Muscle of arm (tissue), 12 donors: ENCODE data around the gene ADPRH. TPM values are rescaled to one million over a fixed set of nuclear protein-coding genes. Genes with fewer than 3 reads are reported as not detected.
A peak's percentile ranks its signal among the peaks of the same experiment; 100 is the strongest.
"Not testable (repeated sequence)": the region's sequence is repeated elsewhere in the genome, so short reads cannot be mapped to it uniquely, and the experiment has no call there.

Experiments
- DNase-seq: peaks from one replicate; pipeline ENCODE4 v3.0.0-alpha.2; 2013
- polyA plus RNA-seq, 12 donors: library from polyadenylated mRNA; unstranded; fragments of 120-200 nt; gene quantifications; one replicate each; pipeline ENCODE4 v1.2.1, GENCODE V29; 2013; ENCODE audit not compliant: insufficient read length in 12 of 12

Gene ADPRH
- polyA plus RNA-seq, 12 donors = 5.5 to 10.6 (median 8.5) TPM; not detected in 1

DNA sequence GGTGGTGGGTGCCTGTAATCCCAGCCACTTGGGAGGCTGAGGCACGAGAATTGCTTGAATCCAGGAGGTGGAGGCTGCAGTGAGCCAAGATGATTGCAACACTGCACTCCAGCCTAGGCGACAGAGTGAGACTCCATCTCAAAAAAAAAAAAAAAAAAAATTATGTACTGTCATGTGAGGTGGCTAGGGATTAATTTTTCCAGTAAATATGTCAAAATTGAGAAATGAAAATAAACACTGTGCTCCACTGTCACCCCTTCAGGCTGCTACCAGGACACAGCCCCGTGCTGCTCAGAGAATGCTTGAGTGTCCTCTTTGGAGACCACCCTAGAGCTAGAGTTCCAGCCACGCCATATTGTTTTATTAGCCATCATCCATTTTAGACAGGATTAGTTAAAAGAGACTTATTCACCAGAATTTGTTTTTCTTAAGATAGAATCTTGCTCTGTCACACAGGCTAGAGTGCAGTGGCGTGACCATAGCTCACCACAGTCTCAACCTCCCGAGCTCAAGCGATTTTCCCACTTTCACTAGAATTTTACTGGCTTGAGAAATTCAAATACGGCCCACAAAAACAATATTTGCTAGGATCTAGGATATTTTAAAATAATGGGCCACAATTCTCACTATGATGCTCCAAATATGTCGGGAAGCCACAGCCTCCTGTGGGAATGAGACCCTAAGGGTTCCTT, 20.5 kb upstream of the ADPRH start:
- DNase-seq = no peak

DNA sequence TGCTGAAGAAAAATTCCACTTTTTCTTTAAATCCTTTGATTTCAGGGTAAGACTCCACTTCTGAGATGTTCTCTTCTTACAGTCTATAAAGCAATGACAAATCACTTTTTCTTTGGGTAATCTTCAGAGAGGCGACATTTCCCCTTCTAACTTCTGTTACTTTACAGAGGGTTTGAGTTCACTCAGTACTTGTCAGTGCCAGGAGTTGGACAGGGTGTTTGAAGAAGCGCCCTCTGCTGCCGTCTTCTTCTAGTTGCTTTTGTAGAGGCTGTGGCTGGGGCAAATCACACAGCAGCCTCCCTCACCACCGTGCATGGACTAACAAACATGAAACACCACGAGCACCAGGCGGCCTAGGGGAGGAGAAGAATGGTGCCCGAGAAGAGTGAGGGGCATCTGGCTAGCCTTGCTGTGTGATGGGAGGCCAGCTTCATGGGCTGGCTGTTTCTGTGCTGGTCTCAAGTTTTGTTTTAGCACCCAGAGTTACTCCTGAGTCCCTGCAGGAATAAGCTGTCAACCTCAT, 19.8 kb upstream of the ADPRH start, which contains the start of gene CD80:
TSS of gene CD80 (minus strand) at position 174 of the 523 bp plus-strand sequence. CDS start 1,886 bp downstream, outside the sequence.
- DNase-seq = no peak

DNA sequence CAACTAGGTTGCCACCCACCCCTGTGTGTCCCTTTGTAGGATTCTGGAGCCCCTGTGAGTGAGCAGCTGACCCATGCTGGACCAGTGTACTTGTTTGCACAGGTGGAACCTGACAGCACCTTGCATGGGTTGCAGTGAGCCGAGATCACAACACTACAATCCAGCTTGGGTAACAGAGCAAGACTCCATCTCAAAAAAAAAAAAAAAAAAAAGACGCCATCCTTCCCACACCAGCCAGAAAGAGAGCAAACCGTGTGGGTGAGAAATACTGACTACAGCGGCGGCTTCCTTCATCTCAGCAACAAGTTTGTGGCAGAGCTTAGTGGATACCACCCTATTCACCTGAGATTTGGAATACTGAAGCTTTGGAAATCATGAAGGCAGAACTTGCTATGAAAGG, 19.1 kb upstream of the ADPRH start:
- no peak for DNase-seq

DNA sequence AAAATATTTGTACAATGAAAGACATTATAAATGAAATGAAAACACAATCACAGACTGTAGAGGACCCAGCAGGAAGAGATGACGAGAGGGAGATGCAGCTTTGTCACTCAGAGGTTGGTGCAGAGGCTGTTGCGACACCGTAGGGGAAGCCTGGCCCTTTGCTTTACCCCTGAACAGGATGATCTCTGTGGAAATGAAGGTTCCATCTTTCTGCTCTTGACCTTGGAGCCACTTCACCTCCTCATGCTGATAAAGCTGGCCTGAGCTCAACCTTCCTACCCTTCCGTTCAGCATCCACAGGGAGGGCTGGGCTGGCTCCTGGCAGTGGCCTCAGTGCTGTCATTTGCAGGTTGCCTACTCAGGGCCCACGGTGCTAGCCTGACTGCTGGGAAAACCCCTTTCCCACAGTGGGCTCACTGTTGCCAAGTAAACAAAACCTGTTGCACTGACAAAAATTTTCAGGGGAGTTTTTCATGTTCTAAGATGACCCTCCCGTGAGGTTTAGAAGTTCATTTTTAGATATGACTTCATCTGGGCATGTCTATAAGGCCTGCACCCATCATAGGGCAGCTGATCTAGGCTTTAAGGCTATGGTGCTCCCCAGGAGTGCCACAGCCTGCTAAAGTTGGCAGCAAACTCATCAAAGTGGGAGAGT, 16.9 kb upstream of the ADPRH start:
- DNase-seq = no peak

DNA sequence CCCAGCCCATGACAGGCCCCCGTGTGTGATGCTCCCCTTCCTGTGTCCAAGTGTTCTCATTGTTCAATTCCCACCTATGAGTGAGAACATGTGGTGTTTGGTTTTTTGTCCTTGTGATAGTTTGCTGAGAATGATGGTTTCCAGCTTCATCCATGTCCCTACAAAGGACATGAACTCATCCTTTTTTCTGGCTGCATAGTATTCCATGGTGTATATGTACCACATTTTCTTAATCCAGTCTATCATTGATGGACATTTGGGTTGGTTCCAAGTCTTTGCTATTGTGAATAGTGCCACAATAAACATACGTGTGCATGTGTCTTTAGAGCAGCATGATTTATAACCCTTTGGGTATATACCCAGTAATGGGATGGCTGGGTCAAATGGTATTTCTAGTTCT, 16.0 kb upstream of the ADPRH start:
- not testable (repeated sequence) for DNase-seq

DNA sequence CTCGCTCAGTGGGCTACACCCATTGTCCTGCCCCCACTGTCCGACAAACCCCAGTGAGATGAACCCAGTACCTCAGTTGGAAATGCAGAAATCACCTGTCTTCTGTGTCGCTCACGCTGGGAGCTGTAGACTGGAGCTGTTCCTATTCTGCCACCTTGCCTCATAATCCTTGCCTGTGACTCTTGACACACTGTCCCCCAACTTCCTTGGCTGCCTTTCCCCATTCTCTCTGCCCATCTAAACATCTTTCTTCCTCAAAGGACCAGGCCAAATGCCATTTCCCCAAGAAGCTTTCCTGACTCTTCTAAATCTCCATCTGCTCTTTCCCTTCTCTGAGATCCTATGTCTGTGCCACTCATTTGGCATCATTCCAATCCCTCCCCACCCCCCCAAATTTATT, 10.1 kb upstream of the ADPRH start:
- DNase-seq = no peak

DNA sequence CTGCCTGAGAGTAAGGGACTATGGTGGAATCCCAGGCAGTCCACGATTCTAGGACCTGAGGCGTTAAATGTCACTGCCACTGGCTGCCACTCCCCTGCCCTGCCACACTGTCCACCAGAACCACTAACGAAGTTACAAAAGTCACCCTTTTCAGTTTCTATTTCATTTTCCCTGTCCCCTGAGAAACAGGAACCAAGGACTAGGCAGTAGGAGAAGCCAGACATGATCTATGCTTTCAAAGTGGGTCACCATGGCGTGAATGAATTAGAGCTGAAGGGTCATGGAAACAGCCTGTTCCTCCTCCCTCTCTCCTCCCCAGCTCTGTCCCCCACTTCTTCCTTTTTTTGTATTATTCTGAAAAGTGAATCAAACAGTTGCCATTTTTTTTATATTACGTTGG, 9.1 kb upstream of the ADPRH start:
- no peak for DNase-seq

DNA sequence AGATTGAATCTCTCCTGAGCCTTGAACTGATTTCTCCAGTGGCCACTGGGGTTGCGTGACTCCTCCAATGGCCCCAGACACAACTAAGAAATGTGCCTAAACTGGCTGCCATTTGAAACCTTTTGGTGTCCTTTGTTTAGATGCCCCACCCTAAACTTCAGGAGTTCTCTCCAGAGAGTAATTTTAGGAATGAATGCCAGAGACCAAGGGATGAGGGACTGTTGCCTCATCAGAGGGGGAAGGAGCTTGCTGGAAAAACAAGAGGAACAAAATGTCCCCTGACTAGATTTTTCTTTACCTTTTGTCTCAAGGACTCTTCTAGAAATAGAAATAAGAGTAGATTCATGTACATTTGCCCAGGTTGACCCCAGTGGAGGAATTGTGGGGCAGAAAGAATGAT, 8.1 kb upstream of the ADPRH start:
- DNase-seq = no peak

DNA sequence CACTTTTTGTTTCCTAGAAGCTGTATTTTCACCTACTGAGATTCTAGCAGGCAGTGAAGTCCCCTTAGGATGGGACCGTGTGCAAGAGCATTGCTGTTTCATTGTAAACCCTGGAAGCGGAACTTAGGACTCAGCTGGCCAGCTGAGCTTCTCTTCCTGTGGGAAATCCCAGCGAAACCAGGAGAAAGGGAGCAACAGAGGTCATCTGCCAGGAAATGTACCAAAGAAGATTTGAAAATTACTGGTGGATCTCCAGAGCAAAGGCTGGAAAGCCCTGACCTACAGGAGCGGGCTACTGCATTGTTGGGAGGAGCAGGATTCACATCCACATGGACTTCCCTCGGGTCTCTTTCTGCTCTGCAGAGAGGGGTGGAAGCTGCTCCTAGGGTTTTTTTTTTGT, 7.6 kb upstream of the ADPRH start:
- DNase-seq = no peak

DNA sequence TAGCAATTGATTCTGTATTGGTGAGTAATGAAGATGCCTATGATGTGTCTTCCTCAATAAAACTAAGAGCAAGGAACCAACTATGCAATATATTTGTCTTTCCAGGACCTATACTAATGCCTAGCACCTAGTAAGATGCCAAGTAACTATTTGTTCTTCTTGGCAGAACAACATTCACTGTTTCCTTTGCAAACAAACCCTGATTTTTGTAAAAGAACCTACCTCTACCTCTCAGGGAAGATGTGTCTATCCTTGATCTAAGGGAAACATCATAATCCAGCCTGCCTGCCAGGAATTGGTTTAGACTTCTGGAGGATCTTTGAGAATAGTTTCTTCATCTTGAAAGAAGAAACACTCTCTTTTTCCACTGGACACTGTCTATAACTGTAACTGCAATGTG, 3.8 kb upstream of the ADPRH start:
- no peak for DNase-seq

DNA sequence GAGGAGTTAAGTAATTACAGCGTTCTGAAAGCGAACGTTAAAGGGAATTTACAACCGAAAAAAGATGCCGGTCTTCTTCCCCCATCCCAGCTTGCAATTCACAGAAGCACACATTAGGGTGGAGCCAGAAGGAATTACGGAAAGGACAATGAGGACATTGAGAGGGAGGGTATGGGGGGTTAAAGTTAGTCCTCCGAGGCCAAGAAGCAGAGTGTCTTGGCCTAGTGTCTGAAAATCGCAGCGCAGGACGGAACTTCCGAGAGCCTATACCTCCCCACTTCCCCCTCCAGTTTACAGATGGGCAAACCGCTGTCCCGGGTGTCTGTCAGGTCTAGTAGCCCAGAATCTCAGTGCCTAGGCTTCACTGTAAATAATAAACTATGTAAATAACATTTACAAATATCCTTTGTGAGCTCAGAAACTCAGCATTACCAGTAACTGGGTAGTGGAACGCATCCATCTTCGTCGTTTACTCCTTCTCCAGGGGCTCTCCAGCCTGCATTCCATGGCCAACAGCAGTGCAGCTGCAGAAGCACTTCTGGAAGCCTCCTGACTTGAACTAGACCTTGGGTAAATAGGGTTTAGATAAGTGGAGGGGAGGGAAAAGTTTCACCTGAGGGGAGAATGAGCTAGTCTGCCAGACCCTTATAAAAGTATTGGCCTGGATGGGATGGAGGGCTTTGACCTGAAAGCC, 922 bp downstream of the ADPRH start:
- peak; percentile 74 for DNase-seq

DNA sequence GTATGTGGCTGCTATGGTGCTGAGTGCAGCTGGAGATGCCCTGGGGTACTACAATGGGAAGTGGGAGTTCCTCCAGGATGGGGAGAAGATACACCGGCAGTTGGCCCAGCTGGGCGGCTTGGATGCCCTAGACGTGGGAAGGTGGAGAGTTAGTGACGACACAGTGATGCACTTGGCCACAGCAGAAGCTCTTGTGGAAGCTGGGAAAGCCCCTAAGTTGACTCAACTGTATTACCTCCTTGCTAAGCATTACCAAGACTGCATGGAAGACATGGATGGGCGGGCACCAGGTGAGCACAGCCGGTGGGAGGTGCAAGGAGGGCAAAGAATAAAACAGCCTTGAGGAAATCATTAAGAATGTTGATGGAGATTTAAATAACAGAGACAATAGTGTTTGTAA, 2.9 kb downstream of the ADPRH start:
- DNase-seq = no peak

DNA sequence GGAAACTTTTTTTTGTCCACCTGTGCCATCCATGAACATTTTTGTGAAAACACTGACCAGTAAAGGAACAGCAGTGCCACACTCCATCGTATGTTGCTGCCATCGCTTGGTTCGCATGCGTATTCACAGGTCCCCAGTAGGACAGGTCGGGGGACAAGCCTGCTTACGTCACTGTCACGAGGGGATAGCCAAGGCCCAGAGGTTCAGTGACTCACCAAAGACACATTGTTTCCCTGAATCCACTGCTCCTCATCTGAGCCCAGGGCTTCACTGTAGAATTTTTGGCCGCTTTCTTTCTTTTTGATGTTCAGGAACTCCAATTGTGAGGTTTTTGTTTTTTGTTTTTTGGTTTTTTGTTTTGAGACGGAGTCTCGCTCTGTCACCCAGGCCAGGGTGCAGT, 5.9 kb downstream of the ADPRH start:
- DNase-seq = no peak

DNA sequence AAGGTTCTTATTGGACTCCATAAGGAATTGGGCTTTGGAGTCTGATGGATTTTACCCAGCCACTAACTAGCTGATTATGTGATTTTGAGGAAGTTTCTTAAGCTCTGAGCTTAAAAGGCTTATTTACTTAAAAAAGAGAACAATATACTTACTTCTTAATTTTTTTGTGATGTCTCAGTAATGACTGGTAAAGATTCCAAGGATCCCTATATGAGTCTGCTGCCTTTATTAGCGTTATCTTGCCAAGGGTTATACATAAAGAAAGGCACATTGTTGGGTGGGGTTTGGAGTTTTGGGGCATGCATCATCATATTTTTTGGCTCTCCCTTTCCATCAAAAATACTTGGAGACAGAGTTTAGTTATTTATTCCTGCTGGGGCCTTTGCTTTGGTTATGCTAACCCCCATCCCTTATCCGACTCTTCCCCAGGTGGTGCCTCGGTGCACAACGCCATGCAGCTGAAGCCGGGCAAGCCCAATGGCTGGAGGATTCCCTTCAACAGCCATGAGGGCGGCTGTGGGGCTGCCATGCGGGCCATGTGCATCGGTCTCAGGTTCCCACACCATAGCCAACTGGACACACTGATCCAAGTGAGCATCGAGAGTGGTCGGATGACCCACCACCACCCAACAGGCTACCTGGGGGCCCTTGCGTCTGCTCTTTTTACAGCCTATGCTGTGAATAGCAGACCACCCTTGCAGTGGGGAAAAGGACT, 6.7 kb downstream of the ADPRH start:
- DNase-seq = no peak

DNA sequence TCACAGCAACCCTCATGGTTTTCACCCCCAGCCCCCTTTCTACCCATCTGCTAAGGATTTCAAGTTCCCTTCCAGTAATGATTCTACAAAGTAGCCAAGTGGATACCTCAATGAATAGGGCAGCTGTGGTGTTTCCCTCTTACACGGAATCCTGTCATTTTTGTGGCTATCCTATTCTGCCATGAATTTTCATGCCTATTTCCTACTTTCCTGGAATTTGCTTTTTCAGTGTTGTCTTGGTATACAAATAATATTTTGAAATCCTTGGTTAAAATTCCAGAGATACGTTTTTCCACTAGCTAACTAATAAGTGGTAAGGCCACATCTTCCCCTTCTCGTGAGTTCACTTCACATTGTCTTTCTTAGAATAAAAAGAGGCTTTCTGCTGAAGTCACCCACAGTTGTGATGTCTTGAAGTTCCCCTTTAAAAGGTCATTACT, 7.5 kb downstream of the ADPRH start:
- DNase-seq = no peak

DNA sequence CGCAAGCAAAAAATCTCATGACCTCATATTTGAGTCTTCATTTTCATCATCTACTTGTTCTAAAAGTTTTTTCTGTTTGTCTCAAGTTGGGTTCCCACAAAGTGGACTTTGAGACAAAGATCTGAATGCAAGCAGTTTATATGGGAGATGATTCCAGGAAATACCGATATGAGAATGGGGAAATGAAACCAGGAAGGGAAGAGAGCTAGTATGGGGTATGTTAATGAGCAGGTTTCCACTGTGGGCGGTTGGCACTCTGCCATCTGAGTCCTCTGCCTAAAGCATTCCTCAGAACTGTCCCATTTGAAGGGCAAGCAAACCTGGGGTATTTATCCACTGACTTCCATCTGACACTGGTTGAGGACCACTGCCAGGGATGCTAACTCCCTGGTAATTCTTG, 8.8 kb downstream of the ADPRH start:
- DNase-seq = peak; percentile 34

DNA sequence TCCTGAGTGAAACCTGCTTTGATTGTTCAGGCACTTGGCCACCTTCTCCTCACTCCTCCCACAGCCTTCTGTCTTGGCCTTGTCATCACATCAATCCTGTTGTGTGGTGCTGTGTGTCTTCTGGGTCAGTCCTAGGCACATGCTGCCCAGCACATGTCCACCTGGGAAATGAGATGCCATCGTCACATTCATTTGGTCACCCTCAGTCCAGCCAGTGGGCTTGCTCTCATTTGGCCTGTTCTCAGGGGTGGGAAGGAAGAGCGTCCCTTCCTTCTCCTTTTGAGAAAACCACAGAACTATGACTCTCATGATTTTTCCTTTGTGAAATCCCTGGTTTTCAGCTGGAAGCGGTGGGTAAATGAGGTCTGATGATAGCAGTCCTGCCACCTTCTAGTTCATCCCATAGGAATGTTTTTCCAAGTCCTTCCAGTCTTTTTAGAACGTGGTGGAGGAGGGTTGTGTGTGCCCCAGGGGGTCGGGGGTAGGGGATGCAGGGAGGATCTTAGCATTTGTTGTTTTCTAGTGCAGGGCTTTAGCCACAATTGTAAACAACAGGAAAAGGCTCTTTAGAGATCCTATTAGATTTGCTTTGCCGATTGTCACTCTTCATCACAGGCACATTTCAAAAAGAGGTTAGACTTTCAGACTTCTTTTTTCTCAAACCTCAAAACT, 9.9 kb downstream of the ADPRH start:
- no peak for DNase-seq

DNA sequence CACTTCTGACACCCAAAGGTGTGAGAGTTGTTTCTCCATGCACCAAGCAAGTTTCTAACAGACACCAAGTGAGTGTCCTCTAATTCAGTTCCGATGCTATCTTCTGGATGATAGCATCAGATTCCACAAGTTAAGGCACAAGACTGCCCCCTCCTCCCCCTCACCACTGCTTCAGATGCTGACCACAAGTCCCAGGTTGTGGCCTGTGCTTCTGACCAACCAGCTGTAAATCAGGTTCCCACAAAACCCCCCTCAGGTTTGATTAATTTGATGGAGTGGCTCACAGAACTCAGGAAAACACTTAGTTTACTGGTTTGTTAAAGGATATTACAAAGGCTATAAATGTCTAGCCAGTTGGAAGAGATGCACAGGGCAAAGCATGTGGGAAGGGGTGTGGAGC, 11.4 kb downstream of the ADPRH start:
- no peak for DNase-seq

DNA sequence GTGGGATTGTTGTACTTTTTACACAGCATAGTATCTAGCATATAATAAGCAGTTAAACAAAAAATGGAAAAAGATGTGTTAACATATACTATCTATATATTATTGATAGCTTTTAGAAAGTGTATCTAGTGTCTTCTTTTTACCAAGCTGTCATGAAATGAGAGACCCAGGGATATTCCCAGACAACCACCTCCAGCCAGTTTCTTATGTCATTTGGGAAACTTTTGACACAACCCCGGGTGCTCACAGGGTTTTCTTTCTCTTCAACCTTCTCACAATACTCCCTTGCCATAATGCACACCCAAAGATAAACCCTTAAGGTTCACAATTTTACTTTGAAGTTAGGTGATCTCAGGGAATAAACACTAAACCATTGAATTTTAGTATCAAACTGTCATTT, 13.6 kb downstream of the ADPRH start:
- no peak for DNase-seq

DNA sequence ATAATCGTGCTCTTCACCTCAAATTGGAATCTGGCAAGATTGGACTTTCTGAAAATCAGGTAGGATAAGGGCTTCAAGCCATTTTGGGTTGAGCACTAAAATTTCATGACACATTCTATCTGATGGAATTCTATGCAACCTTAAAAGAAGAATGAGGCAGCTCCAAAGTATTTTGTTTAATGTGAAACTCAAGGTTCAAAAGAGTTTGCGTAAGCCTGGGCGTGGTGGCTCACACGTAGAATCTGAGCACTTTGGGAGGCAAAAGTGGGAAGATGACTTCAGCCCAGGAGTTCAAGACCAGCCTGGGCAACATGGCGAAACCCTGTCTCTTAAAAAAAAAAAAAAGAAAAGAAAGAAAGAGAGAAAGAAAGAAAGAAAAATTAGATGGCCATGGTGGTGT, 14.8 kb downstream of the ADPRH start:
- no peak for DNase-seq

DNA sequence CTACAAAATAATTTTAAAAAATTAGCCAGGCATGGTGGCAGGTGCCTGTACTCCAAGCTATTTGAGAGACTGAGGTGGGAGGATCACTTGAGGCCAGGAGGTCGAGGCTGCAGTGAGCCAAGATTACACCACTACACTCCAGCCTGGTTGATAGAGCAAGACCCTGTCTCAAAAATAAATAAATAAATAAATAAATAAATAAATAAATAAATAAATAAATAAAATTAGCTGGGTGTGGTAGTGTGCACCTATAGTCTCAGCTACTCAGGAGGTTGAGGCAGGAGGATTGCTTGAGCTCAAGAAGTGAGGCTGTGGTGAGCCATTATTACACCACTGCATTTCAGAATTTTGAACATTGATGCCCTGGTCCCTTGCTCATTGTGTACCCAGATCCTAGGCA, 15.6 kb downstream of the ADPRH start:
- not testable (repeated sequence) for DNase-seq
